ENCODE results near the gene HAPLN1. TPM values are rescaled to one million over a fixed set of nuclear protein-coding genes. Genes with fewer than 3 reads are reported as not detected.
A peak's percentile ranks its signal among the peaks of the same experiment; 100 is the strongest.

The HAPLN1 gene
- total RNA-seq, 1 donor from 2014 or later: 5.7 TPM

DNA sequence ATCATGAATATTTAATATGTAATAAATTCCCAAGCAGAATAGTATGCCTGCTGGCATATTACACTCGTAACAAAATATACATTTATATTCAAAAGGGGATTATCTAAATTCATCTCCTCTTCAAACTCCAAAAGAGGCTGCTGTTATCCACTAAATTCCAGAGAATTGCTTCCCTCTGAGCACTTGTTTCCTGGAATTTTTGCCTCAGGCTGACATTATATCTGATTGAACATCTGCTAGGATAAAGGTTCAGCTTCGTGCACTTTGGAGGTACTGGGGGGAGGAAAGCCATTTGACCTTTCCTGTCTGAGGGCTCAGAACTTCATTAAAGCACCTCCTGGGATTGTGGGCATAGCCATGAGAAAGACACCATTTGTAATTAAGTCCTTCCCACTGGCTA, 4.3 kb upstream of the HAPLN1 start:
- H3K9me3 ChIP-seq (ENCODE audit: low read depth): no peaks in the 10 kb centered on the region
- Mint-ChIP-seq H3K36me3 (no peaks in the 10 kb centered on the region), H3K27ac (no peak overlapping the region), H3K27me3 (ENCODE audit: insufficient read depth, low read depth) (peaks cover 6% of the 10 kb centered on the region), H3K4me3 (no peak overlapping the region), H3K9me3 (peaks cover 4% of the 10 kb centered on the region), H3K4me1 (peaks cover 25% of the 10 kb centered on the region)
- no peak overlapping the region for H3K4me2 ChIP-seq
- no peak overlapping the region for H3K9ac ChIP-seq
- no peak overlapping the region for H3K4me3 ChIP-seq
- H3F3A ChIP-seq (ENCODE audit: low read depth): peaks cover 12% of the 10 kb centered on the region
- no peaks in the 10 kb centered on the region for H3K36me3 ChIP-seq
- DNase-seq (ENCODE audit: low spot score): no peak
- no peak overlapping the region for H3K27ac ChIP-seq
- H3K27me3 ChIP-seq: no peaks in the 10 kb centered on the region
- H4K20me1 ChIP-seq (ENCODE audit: low read depth): no peaks in the 10 kb centered on the region
- H3K79me2 ChIP-seq (ENCODE audit: low read depth): no peaks in the 10 kb centered on the region
- TF ChIP-seq EZH2phosphoT487 (IDR thresholded peaks at IDR 0.05): no peak
- TF ChIP-seq EZH2 (IDR thresholded peaks at IDR 0.05): no peak
- no peak for TF ChIP-seq CTCF (IDR thresholded peaks at IDR 0.05)
- peaks cover 23% of the 10 kb centered on the region for H3K4me1 ChIP-seq
- H2AFZ ChIP-seq (replicated peaks): no peak overlapping the region

- Histone ChIP-seq H3K4me1 (peaks cover 23% of the 10 kb centered on the region), H3K4me3 (no peak overlapping the region), H3K27me3 (no peaks in the 10 kb centered on the region), H4K20me1 (ENCODE audit: low read depth) (no peaks in the 10 kb centered on the region), H3K4me2 (no peak overlapping the region), H3K9ac (no peak overlapping the region), H2AFZ (replicated peaks) (no peak overlapping the region), H3F3A (ENCODE audit: low read depth) (peaks cover 13% of the 10 kb centered on the region), H3K9me3 (ENCODE audit: low read depth) (no peaks in the 10 kb centered on the region), H3K79me2 (ENCODE audit: low read depth) (no peaks in the 10 kb centered on the region), H3K36me3 (no peaks in the 10 kb centered on the region), H3K27ac (no peak overlapping the region)
- Mint-ChIP-seq H3K27me3 (ENCODE audit: insufficient read depth, low read depth) (peaks cover 6% of the 10 kb centered on the region), H3K27ac (no peak overlapping the region), H3K4me1 (peaks cover 25% of the 10 kb centered on the region), H3K9me3 (peaks cover 4% of the 10 kb centered on the region), H3K4me3 (no peak overlapping the region), H3K36me3 (no peaks in the 10 kb centered on the region)
- DNase-seq (ENCODE audit: low spot score): no peak
- TF ChIP-seq EZH2phosphoT487 (IDR thresholded peaks at IDR 0.05) (no peak), CTCF (IDR thresholded peaks at IDR 0.05) (no peak), EZH2 (IDR thresholded peaks at IDR 0.05) (no peak)
Observed at GRCh38 chr5:83724001-83724400, 3.3 kb upstream of the HAPLN1 start.

DNA sequence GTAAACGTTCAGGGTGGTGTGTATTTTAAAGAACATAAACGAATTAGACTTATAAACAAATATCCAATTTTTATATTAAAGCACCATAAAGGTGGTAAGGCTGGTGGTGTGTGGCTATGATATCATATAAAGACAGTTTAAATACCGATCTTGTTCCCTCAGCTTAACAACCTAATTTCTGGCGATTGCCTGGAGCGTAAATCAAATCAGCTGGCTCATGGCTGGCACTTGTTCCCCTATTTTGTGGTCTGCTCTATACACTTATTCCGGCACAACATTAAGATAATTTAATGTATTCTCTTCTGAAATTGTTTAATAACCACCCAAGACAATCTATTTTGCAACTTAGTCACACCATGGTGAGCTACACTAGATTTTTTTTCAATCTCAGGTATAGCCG, 2.4 kb upstream of the HAPLN1 start:
- Histone ChIP-seq H3K4me2 (peak overlapping the region; percentile 82), H2AFZ (replicated peaks) (no peak overlapping the region)
- TF ChIP-seq CTCF (IDR thresholded peaks at IDR 0.05) (no peak), EZH2 (IDR thresholded peaks at IDR 0.05) (no peak), EZH2phosphoT487 (IDR thresholded peaks at IDR 0.05) (no peak)

More for the DNA sequence above, 2.4 kb upstream of the HAPLN1 start:
- H3K9ac ChIP-seq: no peak overlapping the region
- no peaks in the 10 kb centered on the region for H3K9me3 ChIP-seq (ENCODE audit: low read depth)
- H3K4me1 ChIP-seq: peaks cover 23% of the 10 kb centered on the region
- no peak overlapping the region for H3K27ac Mint-ChIP-seq
- H3K4me3 Mint-ChIP-seq: peak overlapping the region; percentile 88
- H3K27ac ChIP-seq: no peak overlapping the region
- peaks cover 4% of the 10 kb centered on the region for H3K9me3 Mint-ChIP-seq
- no peak for DNase-seq (ENCODE audit: low spot score)
- no peaks in the 10 kb centered on the region for H3K27me3 ChIP-seq
- peaks cover 25% of the 10 kb centered on the region for H3K4me1 Mint-ChIP-seq
- peaks cover 6% of the 10 kb centered on the region for H3K27me3 Mint-ChIP-seq (ENCODE audit: insufficient read depth, low read depth)
- H3K36me3 ChIP-seq: no peaks in the 10 kb centered on the region
- no peaks in the 10 kb centered on the region for H3K79me2 ChIP-seq (ENCODE audit: low read depth)
- peaks cover 15% of the 10 kb centered on the region for H3F3A ChIP-seq (ENCODE audit: low read depth)
- no peaks in the 10 kb centered on the region for H4K20me1 ChIP-seq (ENCODE audit: low read depth)
- no peaks in the 10 kb centered on the region for H3K36me3 Mint-ChIP-seq
- no peak overlapping the region for H3K4me3 ChIP-seq

All from neural progenitor cell (in vitro differentiated cells).